Activated T-cell treated with anti-CD3 and anti-CD28 coated beads for 48 hours (primary cell): ENCODE measurements around the gene FOXJ1.

Source experiments
- DNase-seq: peaks from one replicate; pipeline ENCODE4 v3.0.0-alpha.2; 2020; ENCODE audit warnings: low read depth

Gene FOXJ1

DNA sequence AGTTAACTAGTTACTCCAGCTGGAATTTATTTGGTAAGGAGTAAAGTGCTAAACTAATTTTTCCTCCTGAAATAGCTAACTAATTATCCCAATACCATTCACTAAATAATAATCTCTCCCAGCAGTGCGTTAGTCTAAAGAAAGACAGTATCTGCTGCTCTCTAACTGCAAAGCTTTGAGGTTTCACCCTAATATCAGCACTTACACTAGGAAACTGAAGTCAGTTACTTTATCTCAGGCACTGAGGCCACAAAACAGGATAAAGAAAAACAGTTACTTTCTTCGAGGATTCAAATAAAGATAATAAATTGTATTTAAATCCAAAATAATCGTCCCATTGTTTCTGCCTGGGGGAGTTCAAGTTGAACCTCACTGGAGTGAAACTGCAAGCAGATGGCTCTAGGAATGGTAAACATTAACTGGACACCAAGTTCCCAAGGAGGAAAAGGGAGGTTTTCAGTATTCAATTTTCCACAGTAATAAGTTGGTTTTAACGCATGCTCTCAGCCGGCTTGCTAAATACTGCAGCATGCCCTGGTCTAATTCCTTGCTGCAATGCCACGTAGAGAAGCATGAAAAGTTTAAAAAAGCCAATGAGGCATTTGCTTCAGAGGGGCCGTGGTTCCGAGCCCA lies 20.0 kb upstream of the FOXJ1 start:
- DNase-seq = no peak

GRCh38 chr17:76159157-76159556 lies 18.1 kb upstream of the FOXJ1 start:
- no peak for DNase-seq

DNA sequence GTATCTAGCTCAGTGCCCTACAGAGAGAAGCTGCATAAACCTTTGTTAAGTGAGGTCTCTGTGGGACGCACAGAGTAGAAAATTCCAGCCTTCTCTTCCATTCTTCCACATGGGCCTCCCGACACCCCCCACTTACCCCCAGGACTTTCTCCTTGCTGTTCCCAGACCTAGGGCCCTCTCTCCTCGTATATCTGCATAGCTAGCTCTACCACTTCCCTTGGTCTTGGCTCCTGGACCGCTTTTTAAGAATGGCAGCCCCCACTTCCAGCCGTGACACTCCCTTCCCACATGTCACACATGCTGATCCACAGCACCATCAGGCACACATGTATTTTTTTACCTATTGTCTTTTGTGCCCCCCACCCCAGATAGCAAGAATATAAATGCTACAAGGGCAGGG lies 16.7 kb upstream of the FOXJ1 start:
- DNase-seq = no peak

- DNase-seq = no peak
Observed at GRCh38 chr17:76156662-76156991, 15.6 kb upstream of the FOXJ1 start.

DNA sequence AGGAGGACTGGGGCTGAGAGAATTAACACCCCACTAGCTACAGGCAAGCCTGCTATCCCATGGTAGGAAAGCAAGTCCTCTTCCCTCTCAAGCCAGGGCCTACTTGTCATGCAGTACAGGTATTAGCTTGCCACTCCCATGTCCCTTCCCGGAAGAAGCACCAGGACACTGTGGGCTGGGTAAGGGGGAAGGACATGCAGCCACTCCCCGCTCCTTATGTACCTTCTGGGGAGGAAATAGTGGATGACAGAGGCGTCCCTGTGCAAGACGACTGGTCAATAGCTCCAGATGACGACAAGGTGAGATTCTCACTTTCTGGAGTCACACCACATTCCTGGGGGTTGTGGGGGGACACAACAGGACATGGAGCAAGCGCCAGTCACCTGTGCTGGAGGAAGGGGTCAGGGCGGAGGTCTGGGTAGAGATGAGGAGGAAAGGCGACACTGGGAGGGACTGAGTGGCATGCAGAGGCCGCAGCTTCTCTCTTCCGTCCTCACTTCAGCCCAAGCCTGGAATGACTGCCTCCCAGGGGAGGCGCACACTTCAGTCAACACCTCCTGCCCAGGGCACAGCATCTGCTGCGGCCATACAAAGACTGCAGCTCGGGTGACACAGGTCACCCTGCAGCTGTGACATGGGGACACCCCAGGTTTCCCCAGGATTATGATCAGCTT lies 15.1 kb upstream of the FOXJ1 start:
- DNase-seq = no peak

GRCh38 chr17:76154936-76155845 lies 14.1 kb upstream of the FOXJ1 start:
- DNase-seq = no peak

- no peak for DNase-seq
Observed at GRCh38 chr17:76154292-76154691, 13.2 kb upstream of the FOXJ1 start.

- no peak for DNase-seq
Observed at GRCh38 chr17:76153640-76154039, 12.6 kb upstream of the FOXJ1 start.

GRCh38 chr17:76153202-76153601 lies 12.2 kb upstream of the FOXJ1 start:
- DNase-seq = no peak

DNA sequence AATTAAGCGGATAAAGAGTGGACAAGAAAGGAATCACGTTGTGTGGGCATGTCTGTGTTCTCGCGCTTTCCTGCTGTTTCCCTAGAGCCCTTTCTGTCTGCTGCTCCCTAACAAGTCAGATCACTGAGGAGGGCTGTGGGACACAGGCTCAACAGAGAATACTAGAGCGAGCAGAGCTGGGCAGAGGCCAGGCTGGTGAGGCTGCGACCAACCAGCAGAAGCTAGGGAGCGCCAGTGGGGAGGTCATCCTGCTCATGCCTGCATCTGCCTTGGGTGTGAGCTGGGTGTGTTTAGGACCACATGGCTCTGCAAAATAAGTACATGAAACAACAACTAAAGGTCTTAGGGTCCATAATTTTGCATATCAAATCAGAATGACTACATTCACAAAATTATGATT lies 11.5 kb upstream of the FOXJ1 start:
- DNase-seq = no peak

- DNase-seq = no peak
Observed at GRCh38 chr17:76151896-76152454, 10.9 kb upstream of the FOXJ1 start.

DNA sequence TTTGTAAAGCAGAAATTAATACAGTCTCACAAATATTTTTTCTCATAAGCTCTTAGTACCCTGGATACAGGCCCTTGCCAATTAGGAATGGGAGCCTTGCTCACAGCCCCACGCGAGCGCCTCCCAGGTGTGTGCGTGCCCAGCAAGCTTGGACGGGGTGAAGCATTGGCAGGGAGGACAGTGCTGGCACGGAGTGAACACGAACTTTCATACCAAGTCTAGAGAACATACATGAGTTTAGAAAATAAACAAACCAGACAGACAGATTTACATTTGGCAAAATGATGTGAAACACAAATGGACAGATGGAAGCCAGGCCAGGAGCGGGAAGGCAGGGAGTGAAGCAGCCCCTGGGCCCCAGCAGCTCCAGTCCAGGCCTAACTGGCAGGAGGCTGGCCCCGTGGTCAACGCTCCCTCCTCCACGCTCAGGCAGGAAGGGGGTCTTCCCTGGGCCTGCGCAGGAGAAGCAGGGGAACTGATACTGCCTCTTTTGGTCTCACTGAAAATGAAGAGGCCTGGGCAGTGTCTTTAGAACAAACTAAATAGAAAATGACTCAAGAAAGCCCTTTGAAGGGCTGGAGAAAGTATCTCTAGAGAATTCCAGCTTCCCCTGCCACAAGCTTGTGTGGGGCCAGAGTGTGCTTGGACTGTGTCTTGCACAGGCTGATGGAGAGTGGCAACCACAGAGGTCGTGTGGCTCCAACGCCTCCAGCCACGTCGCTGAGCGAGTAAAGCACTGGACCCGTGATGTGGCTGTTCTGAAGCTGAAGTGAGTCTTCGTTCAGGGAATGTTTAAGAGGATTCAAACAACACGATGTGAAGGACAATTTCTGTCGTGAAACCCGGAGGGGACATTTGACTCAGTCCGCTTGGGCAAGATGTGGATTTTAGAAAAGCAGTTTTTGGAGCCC lies 9.9 kb upstream of the FOXJ1 start:
- DNase-seq = no peak

DNA sequence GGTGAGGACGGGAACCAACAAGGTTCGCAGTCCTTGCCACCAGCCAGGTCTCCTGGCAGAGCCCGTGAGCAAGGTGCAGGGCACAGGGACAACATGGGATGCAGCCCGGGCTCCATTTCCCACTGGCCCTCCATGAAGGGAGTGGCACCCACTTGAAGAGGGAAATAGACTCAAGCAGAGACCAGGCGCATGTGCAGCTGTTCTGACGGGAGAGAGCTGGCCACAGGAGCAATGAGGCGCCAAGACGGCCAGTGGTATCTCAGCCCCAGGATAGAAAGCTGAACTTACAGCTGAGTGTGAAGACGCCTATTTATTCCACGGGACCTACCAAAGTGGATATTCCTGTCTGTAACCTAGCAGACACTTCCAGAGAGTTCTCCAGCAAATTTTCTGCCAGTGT lies 8.2 kb upstream of the FOXJ1 start:
- no peak for DNase-seq

DNA sequence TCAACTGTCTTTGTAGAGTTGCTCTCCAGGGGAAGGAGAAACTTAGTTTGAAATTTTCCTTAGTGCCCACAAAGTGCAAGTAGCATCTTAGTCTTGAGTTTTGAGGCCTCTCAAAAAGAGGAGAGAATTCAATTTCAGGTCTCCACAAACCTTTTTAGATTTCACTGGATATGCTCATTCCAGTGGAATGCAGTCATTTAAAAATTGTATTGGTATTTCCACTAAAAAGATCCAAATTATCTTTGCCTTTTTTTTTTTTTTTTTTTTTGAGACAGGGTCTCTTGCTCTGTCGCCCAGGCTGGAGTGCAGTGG lies 6.9 kb upstream of the FOXJ1 start:
- no peak for DNase-seq

DNA sequence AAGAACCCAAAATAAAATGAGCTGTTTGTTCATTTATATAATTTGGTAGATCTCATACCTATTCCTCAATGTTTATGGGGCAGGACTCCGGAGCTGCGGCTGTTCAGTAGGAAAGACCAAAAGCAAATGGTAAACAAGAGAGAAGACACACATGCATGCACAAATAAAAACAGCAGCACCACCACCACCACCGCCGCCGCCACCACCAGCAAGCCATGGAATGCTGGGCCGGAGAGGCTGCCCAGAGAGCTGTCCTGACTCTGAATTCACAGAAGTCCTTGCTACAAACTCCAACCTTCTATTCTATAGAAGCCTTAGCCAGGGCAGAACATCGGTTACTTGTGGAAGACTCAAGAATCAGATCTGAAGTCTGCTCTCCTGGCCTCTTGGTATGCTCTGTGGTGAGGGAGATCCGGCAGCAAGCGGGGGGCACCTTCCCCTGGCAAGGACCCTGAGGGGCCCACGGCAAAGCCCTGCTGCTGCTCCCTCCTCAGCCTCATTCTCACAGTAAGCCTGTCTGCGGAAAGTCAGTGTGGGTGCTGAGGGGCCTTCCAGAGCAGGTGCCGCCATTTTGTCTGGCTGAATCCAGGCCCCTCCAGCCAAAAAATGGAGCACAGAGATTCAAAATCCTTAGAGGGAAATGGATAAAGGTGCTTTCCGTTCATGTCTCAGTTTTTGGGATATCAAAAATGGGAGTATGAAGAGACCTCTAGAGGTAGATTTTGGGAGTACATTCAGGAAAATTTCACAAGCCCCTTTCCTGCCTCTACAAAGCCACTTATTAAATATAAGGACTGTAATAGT lies 6.4 kb upstream of the FOXJ1 start:
- DNase-seq = no peak

DNA sequence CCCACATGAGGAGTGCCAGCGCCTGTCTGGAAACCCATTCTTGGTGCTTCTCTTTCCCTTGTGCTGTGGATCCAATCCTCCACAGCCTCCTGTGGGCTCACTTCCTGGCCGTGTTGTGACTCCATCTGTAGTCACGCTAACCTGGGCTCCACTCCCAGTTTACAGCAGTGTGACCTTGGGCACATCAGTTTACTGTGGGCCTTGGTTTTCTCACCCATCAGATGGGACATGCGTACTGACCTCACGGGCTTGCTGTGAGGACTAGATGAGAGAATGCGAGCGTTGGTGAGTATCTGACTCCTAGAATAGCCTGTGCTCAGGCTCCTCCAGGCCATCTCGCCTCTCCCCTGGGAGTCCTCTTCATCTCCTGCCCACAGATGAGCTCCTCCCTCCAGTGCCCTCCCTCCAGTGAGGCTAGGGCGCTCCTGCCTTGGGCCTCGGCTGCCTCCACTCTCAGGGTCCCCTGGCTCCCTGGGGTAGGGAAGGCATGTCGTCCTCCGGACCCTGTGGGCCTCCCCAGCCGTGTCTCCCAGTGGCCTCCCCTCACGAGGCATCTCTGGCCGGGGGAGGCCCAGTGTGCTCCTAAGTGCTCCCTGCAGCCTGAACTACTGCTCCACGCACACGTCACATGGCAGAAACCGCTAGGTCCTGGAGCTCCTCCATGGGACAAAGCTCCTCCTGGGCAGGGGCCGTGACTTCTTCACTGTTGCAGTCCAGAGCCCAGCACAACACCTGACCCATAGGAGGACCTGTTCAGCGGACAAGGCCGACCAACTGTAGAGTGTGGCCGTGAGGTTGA lies 5.2 kb upstream of the FOXJ1 start:
- no peak for DNase-seq

- peak; percentile 25 for DNase-seq
Observed at GRCh38 chr17:76145231-76146052, 4.4 kb upstream of the FOXJ1 start.

DNA sequence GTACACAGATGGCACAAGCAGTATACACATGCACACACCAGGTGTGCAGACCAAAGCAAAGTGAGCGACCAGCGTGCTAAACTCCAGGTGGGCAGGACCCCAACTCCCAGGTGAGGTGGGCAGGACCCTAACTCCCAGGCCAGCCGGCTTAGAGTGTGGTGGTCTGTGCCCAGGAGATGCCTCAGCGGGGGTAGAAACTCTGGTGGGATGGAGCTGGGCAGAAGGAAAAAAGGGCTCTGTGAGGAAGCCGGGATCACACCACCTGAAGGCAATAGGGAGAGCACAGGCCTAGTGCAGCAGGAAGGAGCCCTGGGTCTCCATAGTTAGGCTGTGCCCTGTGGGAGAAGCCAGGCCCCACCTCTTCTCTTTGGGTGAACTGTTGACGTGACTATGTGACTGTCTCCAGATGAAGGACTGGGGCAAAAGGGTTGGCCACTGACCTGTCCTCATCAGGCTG lies 1.6 kb upstream of the FOXJ1 start:
- DNase-seq = no peak

DNA sequence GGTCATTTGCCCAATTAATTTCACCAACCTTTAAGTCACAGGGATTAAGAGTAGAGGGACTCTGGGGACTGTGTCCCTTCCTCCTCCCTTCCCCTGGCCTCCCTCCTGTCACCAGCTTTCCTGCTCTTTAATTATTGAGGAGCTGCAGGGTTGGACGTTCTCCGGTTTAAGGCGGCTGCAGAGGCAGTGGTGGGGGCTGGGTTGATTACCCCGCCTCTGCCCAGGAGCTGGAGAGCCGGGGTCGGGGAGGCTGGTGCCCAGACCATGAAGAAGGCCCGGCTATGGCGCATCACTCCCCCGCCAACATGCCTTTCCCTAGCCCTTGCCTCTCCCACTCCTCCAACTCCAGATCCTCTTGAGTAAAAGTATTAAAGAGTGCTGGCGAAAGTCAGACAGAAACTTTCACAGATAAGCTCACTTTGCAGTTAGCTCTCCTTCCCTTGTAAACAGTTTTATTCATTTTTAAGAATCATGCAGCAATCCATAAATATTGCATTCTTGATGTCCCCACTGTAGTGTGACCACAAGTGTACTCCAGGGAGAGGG lies 1.1 kb upstream of the FOXJ1 start:
- DNase-seq = no peak
